GM19043 (cell line): ENCODE data around the gene PSMA3.

ENCODE experiments used
- ATAC-seq: cut with Tn5 transposase; IDR thresholded peaks from one replicate; pipeline ENCODE4 v1.9.1; 2021; ENCODE audit warnings: low read depth; ENCODE audit not compliant: unreplicated experiment

PSMA3 gene

GRCh38 chr14:58298477-58299400 is 54.1 kb downstream of the PSMA3 start, which contains the start of gene ARID4A:
ARID4A (plus strand) TSS chr14:58298555; CDS start chr14:58299855, 1,300 bp downstream.
- ATAC-seq, result no peak

GRCh38 chr14:58299401-58300330 is 55.0 kb downstream of the PSMA3 start:
- ATAC-seq, result no peak

DNA sequence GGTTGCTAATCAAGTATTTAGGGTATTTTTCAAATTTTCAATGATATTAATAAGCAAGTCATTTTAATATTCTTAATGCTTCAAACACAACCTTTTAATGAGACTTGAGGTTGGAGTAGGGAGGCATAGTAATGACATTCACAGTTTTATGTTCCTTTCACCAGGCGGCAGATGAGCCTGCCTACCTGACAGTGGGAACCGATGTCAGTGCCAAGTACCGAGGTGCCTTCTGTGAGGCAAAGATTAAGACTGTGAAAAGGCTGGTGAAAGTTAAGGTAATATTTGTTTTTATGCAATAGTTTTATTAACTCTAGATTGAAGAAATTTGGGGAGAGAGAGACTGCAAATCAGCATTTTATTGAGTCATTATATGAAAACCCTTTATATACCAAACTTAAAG is 56.8 kb downstream of the PSMA3 start:
- ATAC-seq, result no peak

DNA sequence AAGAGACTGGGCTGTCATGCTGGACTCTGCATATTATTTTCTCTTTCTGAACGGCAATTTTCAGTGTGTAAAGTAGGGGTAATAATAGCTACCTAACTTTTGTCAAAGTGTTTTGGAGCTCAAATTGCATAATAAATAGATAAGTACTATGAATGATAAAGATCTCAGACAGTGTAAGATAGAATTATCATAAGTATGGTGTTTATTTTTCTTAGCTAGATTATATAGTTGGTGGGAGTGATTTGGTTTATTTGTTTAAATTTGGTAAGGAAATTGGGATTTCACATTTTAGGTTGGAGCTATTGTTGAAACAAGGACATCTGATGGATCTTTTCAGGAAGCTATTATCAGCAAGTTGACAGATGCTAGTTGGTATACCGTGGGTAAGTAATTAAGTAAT is 61.1 kb downstream of the PSMA3 start:
- ATAC-seq, result no peak

DNA sequence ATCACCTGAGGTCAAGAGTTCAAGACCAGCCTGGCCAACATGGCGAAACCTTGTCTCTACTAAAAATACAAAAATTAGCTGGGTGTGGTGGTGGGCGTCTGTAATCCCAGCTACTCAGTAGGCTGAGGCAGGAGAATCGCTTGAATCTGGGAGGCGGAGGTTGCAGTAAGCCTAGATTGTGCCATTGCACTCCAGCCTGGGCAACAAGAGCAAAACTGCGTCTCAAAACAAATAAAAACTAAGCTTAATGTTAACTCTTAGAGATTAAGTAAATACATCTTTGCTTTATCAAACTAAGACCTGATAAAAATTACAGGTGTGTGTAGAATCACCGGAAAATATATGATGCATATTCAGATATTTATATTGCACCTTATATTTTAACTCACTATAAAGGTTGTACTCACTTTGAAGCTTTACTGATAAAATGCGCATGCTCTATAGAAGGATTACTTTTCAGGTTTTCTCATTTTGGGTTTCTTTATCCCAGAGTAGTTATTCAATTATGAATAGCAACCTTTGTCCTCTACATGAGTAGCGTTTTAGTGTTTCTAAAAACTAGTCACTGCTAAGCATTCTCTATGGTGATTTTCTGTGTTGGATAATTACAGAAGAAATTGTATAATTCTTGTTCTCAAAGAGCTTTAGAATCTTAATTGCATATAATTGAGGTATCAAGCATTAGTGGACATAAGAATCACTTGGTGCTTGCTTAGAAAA is 63.1 kb downstream of the PSMA3 start:
- no peak for ATAC-seq

GRCh38 chr14:58309086-58309485 is 64.4 kb downstream of the PSMA3 start:
- no peak for ATAC-seq

- ATAC-seq, result no peak
These were observed 69.1 kb downstream of the PSMA3 start for GRCh38 chr14:58313699-58314098.

GRCh38 chr14:58315606-58316005 is 71.0 kb downstream of the PSMA3 start:
- no peak for ATAC-seq
